Activated CD8-positive, alpha-beta memory T cell treated with anti-CD3 and anti-CD28 coated beads, Interleukin-2, amount 50 U/mL, for 48 hours (primary cell): ENCODE results near the gene RAB3A.
A peak's percentile ranks its signal among the peaks of the same experiment; 100 is the strongest.
"Not testable (repeated sequence)": the region's sequence is repeated elsewhere in the genome, so short reads cannot be mapped to it uniquely, and the experiment has no call there.

ENCODE experiments used
- DNase-seq: peaks from one replicate; pipeline ENCODE4 v3.0.0-alpha.2; 2020

RAB3A gene

DNA sequence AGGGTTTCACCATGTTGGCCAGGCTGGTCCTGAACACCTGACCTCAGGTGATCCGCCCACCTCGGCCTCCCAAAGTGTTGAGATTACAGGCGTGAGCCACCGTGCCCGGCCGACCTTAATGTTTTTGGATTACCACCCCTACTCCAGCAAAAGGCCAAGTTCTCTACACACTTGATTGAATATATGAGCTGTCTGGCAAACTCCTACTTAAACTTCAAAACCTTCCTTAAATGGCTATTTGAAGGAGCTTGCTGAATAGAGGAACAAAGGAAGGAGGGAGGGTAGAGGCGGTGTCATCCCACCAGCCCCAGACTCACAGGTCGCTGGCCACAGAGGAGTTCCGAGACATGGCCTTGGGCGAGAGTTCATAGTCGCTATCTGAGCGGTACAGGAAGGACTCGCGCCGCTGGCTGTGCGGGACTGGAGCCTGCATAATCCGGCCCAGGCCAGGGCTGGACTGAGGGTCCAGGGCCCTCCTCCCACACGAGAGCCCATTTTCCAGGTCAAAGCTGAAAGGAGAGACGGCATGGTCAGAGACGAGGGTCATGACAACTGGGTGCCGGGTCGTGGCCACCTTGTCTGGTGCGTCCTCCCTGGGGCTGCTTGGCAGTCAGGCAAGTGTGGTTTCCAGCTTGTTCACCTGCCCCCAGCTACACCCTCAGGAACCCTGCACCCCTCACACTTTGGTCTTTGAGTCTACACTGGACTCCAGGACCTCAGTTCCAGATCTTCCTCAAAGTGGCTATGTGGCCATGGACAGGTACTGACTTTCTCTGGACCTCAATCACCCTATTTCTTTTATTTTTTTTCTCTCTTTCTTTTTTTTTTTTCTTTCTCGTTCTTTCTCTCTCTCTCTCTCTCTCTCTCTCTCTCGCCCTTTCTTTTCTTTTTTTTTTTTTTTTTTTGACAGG, 18.2 kb upstream of the RAB3A start:
- DNase-seq = no peak

DNA sequence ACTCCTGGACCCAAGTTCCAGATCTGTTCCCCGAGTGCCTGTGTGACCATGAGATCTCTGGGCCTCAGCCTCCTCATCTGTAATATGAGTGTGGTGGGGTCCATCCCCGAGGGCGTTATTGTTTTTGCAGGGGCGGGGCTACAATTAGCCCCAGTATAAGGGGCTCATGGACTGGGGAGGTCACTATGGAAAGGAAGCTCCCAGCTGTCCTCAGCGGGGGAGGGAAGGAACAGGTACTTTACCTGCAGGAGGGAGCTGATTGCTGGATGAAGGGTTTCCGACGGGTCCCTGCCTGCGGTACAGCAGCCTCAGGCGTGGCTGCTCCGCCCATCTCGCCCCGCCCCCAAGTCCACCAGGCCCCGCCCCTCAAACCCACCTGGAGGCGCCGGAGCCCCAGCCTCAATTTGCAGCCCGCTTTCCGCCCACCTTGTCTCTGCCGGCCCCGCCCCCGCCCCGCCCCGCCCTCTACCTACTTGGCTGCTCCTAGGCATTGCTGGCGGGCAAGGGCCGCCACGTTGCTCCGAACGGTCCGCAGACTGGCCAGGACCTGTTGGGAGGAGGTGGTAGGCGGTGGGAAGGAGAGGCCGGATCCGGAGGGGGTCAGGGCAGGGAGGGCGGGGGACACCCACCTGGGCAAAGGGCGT, 16.9 kb upstream of the RAB3A start:
- no peak for DNase-seq

DNA sequence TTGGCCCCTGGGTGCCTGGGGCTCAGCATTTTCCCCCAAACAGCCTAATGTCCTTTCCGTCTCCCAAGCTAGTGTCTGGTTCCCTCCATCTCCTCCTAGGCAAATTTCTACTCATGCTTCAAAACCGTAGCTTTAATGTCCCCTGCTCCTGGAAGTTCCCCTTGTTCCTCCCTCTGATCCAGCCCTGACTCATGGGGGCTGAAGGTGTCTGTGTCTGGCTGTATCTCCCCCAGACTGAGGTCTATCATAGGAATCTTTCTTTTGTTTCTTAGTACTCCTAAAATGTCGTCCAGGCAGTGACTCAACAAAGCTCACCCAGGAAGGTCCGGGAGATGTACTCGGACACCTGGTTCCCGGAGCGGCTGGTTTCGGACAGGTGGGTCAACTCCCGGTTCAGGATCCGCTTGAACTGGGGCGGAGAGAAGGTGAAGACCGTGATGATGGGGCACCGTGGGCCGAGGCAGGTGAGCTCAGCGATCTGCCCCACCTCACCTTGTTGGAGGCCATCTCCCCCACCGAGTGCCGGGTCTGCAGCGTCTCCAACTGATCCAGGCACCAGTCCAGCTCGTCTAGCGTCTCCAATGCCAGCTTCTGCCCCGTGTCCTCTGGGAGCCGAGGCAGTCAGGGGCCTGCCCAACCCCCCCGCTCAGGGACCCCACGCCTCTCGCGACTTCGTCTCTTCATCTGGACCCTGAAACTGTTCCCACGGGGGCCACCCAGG, 16.2 kb upstream of the RAB3A start:
- no peak for DNase-seq

DNA sequence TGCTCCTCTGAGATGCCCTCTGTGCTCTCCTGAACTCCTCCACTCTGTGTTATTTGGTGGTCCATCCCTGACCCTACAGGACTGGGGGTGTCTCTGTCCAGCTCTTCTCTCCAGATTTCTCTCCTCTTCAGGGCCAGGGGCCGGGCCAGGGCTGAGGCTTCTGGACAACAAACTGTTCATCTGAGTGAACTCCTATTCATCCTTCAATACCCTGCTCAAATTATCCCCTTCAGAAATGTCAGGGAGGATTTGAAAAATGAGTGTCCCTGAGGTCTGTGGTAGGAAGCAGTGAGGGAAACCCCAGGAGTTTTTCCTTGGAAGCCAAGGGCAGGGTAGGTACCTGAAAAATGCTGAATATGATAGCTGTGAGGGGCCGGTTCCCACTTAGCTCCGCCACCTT, 14.8 kb upstream of the RAB3A start:
- DNase-seq = no peak

- DNase-seq = no peak
Observed at GRCh38 chr19:18218159-18218558, 14.3 kb upstream of the RAB3A start.

GRCh38 chr19:18216789-18217188, 12.9 kb upstream of the RAB3A start:
- DNase-seq = no peak

DNA sequence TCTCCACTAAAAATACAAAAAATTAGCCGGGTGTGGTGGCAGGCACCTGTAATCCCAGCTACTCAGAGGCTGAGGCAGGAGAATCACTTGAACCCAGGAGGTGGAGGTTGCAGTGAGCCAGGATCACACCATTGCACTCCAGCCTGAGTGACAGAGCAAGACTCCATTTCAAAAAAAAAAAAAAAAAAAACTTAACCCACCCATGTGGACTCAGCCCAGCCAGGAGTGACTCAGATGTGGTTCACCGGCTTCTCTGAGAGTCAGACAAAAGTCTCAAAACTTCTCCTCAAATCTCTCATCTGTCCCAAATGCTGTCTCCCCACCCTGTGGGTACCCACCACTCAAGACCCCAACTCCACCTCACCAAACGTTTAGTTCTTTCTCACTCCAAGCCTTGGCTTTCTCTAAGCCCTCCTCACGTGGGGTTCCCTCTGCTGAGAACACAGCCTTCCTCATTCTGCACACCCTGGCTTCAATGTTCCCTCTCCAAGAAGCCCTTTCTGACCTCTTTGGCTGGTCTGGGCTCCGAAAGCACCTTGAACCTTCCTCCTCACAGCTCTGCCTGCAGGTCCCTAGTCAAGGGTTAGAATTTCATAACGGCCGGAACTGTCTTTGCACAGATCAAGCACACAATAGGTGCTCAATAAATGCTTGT, 11.1 kb upstream of the RAB3A start:
- no peak for DNase-seq

- no peak for DNase-seq
Observed at GRCh38 chr19:18211683-18212082, 7.8 kb upstream of the RAB3A start.

GRCh38 chr19:18209912-18210311, 6.1 kb upstream of the RAB3A start:
- DNase-seq = not testable (repeated sequence)

- peak; percentile 85 for DNase-seq
Observed at GRCh38 chr19:18208098-18208951, 4.5 kb upstream of the RAB3A start.

- no peak for DNase-seq
Observed at GRCh38 chr19:18206018-18206417, 2.2 kb upstream of the RAB3A start.

DNA sequence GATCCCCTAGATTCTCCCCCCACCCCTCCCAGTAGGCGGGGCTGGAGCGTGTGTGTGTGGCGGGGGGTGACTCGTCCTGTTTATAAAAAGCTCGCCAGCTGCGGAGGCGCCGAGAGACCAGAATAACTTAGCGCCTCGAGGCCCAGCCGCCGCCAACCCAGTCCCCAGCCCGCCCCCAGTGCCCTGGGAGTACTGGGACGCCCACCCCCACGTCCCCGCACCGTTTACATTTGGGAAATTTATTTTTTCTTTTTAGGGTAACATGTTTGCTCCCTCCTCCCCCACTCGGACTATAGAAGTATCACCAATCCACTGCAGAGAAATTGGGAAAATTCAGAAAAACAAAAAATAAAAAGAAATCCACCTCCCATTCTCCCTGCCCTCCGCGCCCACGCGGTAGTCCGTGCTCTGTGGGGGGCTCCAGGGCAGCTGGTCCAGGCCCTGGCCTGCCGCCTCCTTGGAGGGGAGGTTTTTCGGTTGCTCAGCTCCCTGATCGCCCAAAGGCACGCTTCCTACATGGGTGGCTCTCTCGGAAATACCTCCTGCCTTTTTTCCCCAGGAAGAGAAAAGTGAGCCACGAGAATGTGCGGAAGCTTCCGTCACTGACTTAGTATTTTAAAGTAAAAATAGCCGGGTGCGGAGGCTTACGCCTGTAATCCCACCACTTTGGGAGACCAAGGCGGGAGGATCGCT, 1.5 kb upstream of the RAB3A start:
- DNase-seq = peak; percentile 79

GRCh38 chr19:18204394-18205199, 755 bp upstream of the RAB3A start:
- DNase-seq = peak; percentile 76

DNA sequence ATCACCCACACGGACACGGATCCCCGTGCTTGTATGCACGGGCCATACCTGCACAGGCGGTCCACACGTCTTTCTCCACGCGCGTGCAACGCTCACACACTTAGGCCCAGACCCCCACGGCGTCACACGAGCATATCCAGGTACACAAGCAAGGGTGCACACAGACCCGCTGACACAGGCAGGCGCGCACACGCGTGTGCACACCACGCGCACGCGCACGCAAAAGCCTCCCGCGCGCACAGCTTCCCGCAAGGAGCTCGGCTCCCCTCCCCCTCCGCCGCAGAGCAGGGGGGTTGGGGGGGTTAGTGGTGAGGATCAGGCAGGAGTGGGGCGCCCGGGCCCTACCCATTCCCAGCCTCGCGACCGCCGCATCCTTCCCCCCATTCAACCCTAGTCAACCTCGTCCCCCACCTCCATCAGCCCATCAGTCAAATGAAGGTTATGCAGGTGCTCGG, 407 bp downstream of the RAB3A start:
- DNase-seq = no peak

GRCh38 chr19:18202778-18203407, 949 bp downstream of the RAB3A start:
- DNase-seq = peak; percentile 69

DNA sequence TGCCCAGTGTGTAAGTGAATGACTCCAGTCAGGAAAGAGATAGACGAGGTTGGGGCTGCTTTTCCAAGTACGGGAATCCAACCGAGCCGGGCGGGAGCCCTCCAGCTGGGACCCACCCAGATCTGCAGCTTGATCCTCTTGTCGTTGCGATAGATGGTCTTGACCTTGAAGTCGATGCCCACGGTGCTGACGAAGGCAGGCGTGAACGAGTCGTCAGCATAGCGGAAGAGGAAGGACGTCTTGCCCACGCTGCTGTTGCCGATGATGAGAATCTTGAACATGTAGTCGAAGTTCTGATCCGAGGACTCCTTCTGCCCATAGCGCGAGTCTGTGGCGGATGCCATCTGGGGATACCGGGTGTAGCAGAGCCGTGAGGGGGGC, 1.5 kb downstream of the RAB3A start:
- no peak for DNase-seq

DNA sequence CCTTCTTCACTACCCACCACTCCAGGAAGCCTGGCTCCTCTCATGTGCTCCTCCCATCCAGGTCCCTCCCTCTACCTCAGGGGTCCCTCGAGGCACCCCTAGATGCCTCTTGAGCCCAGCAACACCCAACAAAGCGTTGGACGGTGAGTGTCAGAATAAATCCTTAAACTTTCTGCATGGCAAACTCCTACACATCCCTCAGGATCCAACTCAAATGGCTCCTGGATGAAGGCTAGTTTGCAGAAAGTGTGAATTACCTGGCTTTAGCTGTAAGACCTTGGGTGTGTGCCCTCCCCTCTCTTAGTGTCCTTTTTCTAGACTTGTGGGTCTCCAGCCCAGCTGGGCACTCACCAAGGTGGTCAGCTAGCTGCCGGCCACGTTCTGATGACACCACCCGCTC, 5.5 kb downstream of the RAB3A start:
- DNase-seq = no peak

DNA sequence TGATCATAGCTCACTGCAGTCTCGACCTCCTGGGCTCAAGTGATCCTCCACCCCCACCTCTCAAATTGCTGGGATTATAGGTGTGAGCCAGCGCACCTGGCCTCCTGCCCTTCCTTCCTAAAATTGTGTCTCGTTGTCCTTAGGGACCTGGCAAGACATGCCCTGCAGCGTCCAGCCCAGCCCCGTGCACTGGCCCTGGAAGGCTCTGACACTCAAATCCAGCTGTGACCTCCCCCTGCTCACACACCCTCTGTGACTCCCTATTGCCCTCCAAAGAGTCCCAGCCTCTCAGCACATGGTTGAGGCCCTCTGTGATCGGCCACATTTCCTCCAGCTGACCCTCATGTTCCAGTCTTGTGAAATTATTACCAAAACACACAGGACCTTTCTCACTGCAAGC, 5.9 kb downstream of the RAB3A start:
- no peak for DNase-seq

DNA sequence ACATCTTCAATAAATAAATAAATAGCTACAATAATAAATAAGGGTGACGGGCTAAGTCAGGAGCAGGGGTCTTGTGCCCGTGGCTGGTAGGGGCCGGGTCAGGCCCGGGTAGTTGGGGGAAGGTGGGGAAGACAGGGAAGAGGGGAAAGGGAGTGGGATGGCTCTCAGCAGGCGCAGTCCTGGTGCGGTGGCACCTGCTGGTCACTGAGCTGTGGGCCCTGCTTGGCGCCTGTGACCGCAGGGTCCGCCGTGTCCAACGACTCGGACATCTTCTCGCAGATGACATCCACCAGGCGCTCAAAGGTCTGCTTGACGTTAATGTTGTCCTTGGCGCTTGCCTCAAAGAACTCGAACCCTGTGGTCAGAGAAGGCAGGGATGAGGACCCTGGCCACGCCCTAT, 6.5 kb downstream of the RAB3A start:
- no peak for DNase-seq

GRCh38 chr19:18196511-18196845, 7.4 kb downstream of the RAB3A start:
- no peak for DNase-seq
